HCT116 (cell line): ENCODE results near the gene SNX20. TPM values are rescaled to one million over a fixed set of nuclear protein-coding genes. Genes with fewer than 3 reads are reported as not detected.

Experiments used
- ATAC-seq: fragments of 200-7000 bp; cut with Tn5 transposase; 2 replicates; pipeline ENCODE4 v1.9.1; 2020; ENCODE audit warnings: mild to moderate bottlenecking, moderate library complexity
- BruUV-seq: library from RNA; stranded (reverse); fragments of 400-500 nt; replicated peaks from 2 replicates; lab custom pipeline; 2021; lab: Mats Ljungman, UMichigan
- CTCF ChIA-PET: fragments of 300-600 bp; sonication (Branson Sonifier 250); formaldehyde crosslinking; loops from one replicate; lab custom pipeline; 2021; ENCODE audit warnings: antibody characterized with exemption; lab: Charles Lee
- POLR2A ChIA-PET: fragments of 300-600, 350-600 bp; sonication (Branson Sonifier 250); formaldehyde crosslinking; loops from one replicate; lab custom pipeline; 2021; ENCODE audit warnings: antibody characterized with exemption; lab: Charles Lee
- RAD21 ChIA-PET, 2 experiments: fragments of 300-600 bp; sonication (Branson Sonifier 250); formaldehyde crosslinking; loops; one replicate each; lab custom pipeline; 2023; ENCODE audit warnings: low total read pairs in 2 of 2; ENCODE audit not compliant: uncharacterized antibody in 2 of 2, unreplicated experiment in 2 of 2, low non-redundant PET in 1 of 2; lab: Charles Lee
- DNase-seq: peaks from one replicate; pipeline ENCODE4 v3.0.0-alpha.2; 2010; ENCODE audit warnings: low read depth, low spot score
- H2AFZ ChIP-seq: fragments of 200-600 bp; shearing (Covaris generic), sonication (generic); 2 replicates; pipeline ENCODE4 v1.6.1; 2017; ENCODE audit warnings: low read depth, mixed run types, mixed read lengths, antibody characterized with exemption, low read length; ENCODE audit not compliant: poor library complexity, severe bottlenecking
- H3K27ac ChIP-seq: 2 replicates; pipeline ENCODE4 v1.5.1; 2012; ENCODE audit warnings: low read depth, low read length
- H3K27me3 ChIP-seq: fragments of 200-600 bp; sonication (generic); 2 replicates; pipeline ENCODE4 v1.6.1; 2016; ENCODE audit warnings: mixed run types, low read length, mixed read lengths; ENCODE audit not compliant: insufficient read depth
- H3K36me3 ChIP-seq, 2 experiments: fragments of 200-500 bp in 1 of 2; fragments of 200-600 bp in 1 of 2; sonication (Bioruptor generic) in 1 of 2; sonication (generic) in 1 of 2; 2 replicates each; pipeline versions ENCODE4 v1.5.1 to v1.6.1; 2014 to 2016; ENCODE audit warnings: low read length in 2 of 2, inconsistent platforms in 1 of 2, mixed read lengths in 1 of 2, mixed run types in 1 of 2; ENCODE audit not compliant: insufficient read depth in 2 of 2, control insufficient read depth in 1 of 2
- H3K4me1 ChIP-seq, 2 experiments: fragments of 200-600 bp in 1 of 2; sonication (generic) in 1 of 2; 2 replicates each; pipeline versions ENCODE4 v1.5.1 to v1.6.1; 2012 to 2017; ENCODE audit warnings: low read length in 2 of 2, inconsistent platforms in 1 of 2, mild to moderate bottlenecking in 1 of 2, mixed read lengths in 1 of 2, mixed run types in 1 of 2, moderate library complexity in 1 of 2; ENCODE audit not compliant: insufficient read depth in 2 of 2, control insufficient read depth in 1 of 2
- H3K4me2 ChIP-seq: fragments of 200-600 bp; sonication (generic); 2 replicates; pipeline ENCODE4 v1.6.1; 2017; ENCODE audit warnings: mixed run types, low read length, mixed read lengths
- H3K4me3 ChIP-seq, 2 experiments: fragments of 200-600 bp in 1 of 2; sonication (generic) in 1 of 2; replicated peaks in 1 of 2; 2 replicates each; pipeline ENCODE4 v1.5.1; 2011 to 2016; ENCODE audit warnings: low read length in 2 of 2, control low read depth in 1 of 2, low read depth in 1 of 2, mild to moderate bottlenecking in 1 of 2, mixed read lengths in 1 of 2, mixed run types in 1 of 2
- H3K79me2 ChIP-seq: fragments of 200-600 bp; sonication (generic); 2 replicates; pipeline ENCODE4 v1.6.1; 2017; ENCODE audit warnings: mild to moderate bottlenecking, mixed run types, low read length, moderate library complexity, mixed read lengths; ENCODE audit not compliant: insufficient read depth
- H3K9ac ChIP-seq: fragments of 200-600 bp; sonication (generic); 2 replicates; pipeline ENCODE4 v1.6.1; 2016; ENCODE audit warnings: low read length, mixed read lengths
- H3K9me2 ChIP-seq: fragments of 200-600 bp; sonication (generic), shearing (Covaris generic); 2 replicates; pipeline ENCODE4 v1.6.1; 2017; ENCODE audit warnings: mixed run types, mild to moderate bottlenecking, moderate library complexity; ENCODE audit not compliant: insufficient read depth
- H3K9me3 ChIP-seq, 2 experiments: fragments of 200-500 bp in 1 of 2; fragments of 200-600 bp in 1 of 2; sonication (Bioruptor generic) in 1 of 2; sonication (generic) in 1 of 2; 2 replicates each; pipeline ENCODE4 v1.6.1; 2014 to 2017; ENCODE audit warnings: low read length in 2 of 2, mixed read lengths in 2 of 2, inconsistent platforms in 1 of 2, low read depth in 1 of 2, mild to moderate bottlenecking in 1 of 2, mixed run types in 1 of 2, moderate library complexity in 1 of 2; ENCODE audit not compliant: control insufficient read depth in 1 of 2, insufficient read depth in 1 of 2
- H4K20me1 ChIP-seq: fragments of 200-600 bp; sonication (generic), shearing (Covaris generic); 2 replicates; pipeline ENCODE4 v1.6.1; 2017; ENCODE audit warnings: mixed run types, mild to moderate bottlenecking, moderate library complexity; ENCODE audit not compliant: insufficient read depth
- CBX3 ChIP-seq: IDR thresholded peaks from 2 replicates; pipeline ENCODE4 v1.6.1; 2012; ENCODE audit warnings: low read depth
- CEBPB ChIP-seq: IDR thresholded peaks from 2 replicates; pipeline ENCODE4 v1.6.1; 2012; ENCODE audit warnings: low read depth
- EGR1 ChIP-seq: IDR thresholded peaks from 2 replicates; pipeline ENCODE4 v1.6.1; 2012; ENCODE audit warnings: low read depth
- ELF1 ChIP-seq: IDR thresholded peaks from 2 replicates; pipeline ENCODE4 v1.6.1; 2012; ENCODE audit warnings: low read depth, borderline replicate concordance
- EZH2 ChIP-seq: fragments of 200-600 bp; sonication (generic); IDR thresholded peaks from 2 replicates; pipeline ENCODE4 v1.6.1; 2017; ENCODE audit warnings: antibody characterized with exemption, mixed run types
- EZH2phosphoT487 ChIP-seq: fragments of 200-600 bp; IDR thresholded peaks from 2 replicates; pipeline ENCODE4 v1.6.1; 2018; ENCODE audit warnings: antibody characterized with exemption, borderline replicate concordance
- JUND ChIP-seq: IDR thresholded peaks from 2 replicates; pipeline ENCODE4 v1.6.1; 2012
- POLR2A ChIP-seq: IDR thresholded peaks from 2 replicates; pipeline ENCODE4 v1.7.0; 2011; ENCODE audit warnings: borderline replicate concordance; ENCODE audit not compliant: insufficient read depth, insufficient read length; ENCODE audit errors: extremely low read depth
- POLR2AphosphoS5 ChIP-seq: IDR thresholded peaks from 2 replicates; pipeline ENCODE4 v1.6.1; 2011; ENCODE audit warnings: mild to moderate bottlenecking, low read depth, low read length, moderate library complexity
- RAD21 ChIP-seq: IDR thresholded peaks from 2 replicates; pipeline ENCODE4 v1.6.1; 2012; ENCODE audit warnings: low read depth, mild to moderate bottlenecking
- SP1 ChIP-seq: IDR thresholded peaks from 2 replicates; pipeline ENCODE4 v1.6.1; 2012; ENCODE audit warnings: low read depth
- YY1 ChIP-seq: IDR thresholded peaks from 2 replicates; pipeline ENCODE4 v1.6.1; 2011; ENCODE audit warnings: low read length, low read depth, moderate library complexity, mild to moderate bottlenecking; ENCODE audit not compliant: insufficient replicate concordance; ENCODE audit errors: extremely low read depth
- ZFX ChIP-seq: fragments of 450-650 bp; IDR thresholded peaks from 2 replicates; pipeline ENCODE4 v1.6.1; 2017
- intact Hi-C: fragments of 100-400 bp; cut with micrococcal nuclease; formaldehyde crosslinking; loops from 2 replicates; pipeline ENCODE4 v1.10.0; 2022
- total RNA-seq: library from RNA; stranded (reverse); gene quantifications from one replicate; pipeline ENCODE4 v1.2.1, GENCODE V29; 2021; ENCODE audit not compliant: unreplicated experiment
- TF ChIP-seq, protein P1 (sequence below), 3 experiments: fragments of 200-600 bp in 1 of 3; sonication (generic) in 1 of 3; IDR thresholded peaks in 2 of 3; conservative IDR thresholded peaks in 1 of 3; 2 replicates each; pipeline ENCODE4 v1.5.1; 2012 to 2017; ENCODE audit warnings: low read depth in 2 of 3, low read length in 2 of 3, antibody characterized with exemption in 1 of 3, borderline replicate concordance in 1 of 3, control low read depth in 1 of 3, mild to moderate bottlenecking in 1 of 3, mixed read lengths in 1 of 3, mixed run types in 1 of 3, moderate library complexity in 1 of 3; ENCODE audit not compliant: insufficient read depth in 1 of 3
- TF ChIP-seq, protein P2 (sequence below): IDR thresholded peaks from 2 replicates; pipeline ENCODE4 v1.6.1; 2012; ENCODE audit warnings: low read depth
- TF ChIP-seq, protein P3 (sequence below): IDR thresholded peaks from 2 replicates; pipeline ENCODE4 v1.6.1; 2012
- TF ChIP-seq, protein P4 (sequence below): IDR thresholded peaks from 2 replicates; pipeline ENCODE4 v1.6.1; 2012

Gene SNX20
- total RNA-seq, 1 experiment from 2014 or later = 0.07 TPM

DNA sequence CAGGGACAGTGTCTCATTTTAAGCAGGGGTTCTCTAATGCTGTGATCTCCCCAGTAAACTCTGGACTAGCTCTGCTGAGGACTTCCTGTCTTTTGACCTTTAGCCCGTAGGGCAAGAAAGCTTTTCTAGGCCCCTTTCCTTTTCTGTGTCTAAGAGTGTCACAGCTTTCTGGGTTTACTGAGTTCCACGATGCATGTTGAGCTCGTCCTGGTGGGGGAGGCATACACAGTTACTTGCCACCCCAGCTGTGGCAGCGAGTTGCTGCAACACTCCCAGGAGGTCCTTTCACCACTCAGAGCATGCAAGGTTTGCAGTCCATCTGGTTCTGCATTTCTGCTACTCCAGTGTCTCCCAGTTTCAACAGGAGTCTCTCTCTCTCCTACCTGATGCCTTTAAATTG is 36.0 kb upstream of the SNX20 start:
- no peak overlapping the region for H3K4me2 ChIP-seq
- H3K9ac ChIP-seq = no peak overlapping the region
- no peaks in the 10 kb centered on the region for H3K79me2 ChIP-seq
- CTCF ChIA-PET = no interaction called here
- POLR2A ChIA-PET = no interaction called here
- intact Hi-C loops = no loop called here
- H4K20me1 ChIP-seq = no peaks in the 10 kb centered on the region
- no peak overlapping the region for H2AFZ ChIP-seq
- no peaks in the 10 kb centered on the region for H3K9me2 ChIP-seq
- DNase-seq (no peak), ATAC-seq (no peak)
- TF ChIP-seq RAD21 (no peak), EZH2 (no peak), ELF1 (no peak), POLR2AphosphoS5 (no peak), CEBPB (no peak)
- no peaks in the 10 kb centered on the region for H3K27me3 ChIP-seq
- no peak overlapping the region for H3K27ac ChIP-seq
- BruUV-seq = no TSS peak
- H3K9me3 ChIP-seq = no peaks in the 10 kb centered on the region
- H3K36me3 ChIP-seq = no peaks in the 10 kb centered on the region
- H3K4me3 ChIP-seq = no peak overlapping the region
- H3K4me1 ChIP-seq = peaks cover 2 to 13% of the 10 kb centered on the region in 2 experiments; a peak in 3 of 4 replicates
- RAD21 ChIA-PET = no interaction called here

DNA sequence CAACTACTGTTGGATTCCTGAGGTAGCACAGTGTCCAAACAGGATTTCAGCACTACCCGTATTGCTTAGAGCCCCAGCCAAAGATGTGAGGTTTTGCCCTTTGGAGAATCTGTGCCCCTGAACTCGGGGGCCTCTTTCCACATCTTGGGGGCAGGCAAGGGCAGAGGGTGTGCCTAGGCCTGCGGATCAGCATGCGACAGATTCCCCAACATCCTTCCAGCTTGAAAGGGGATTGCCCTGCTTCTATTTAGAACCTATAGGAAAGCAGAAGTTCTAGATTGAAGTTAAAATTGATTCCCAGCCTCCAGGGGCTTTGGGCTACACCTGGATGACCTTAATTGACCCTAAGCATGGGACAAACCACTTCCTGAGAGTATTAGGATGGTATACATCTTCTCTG is 31.8 kb upstream of the SNX20 start:
- ATAC-seq = no peak
- POLR2A ChIA-PET = no interaction called here
- Histone ChIP-seq H3K79me2 (no peaks in the 10 kb centered on the region), H3K27ac (no peak overlapping the region), H3K9ac (no peak overlapping the region), H3K4me2 (no peak overlapping the region), H3K9me3 (no peaks in the 10 kb centered on the region), H3K4me3 (no peak overlapping the region), H4K20me1 (no peaks in the 10 kb centered on the region), H3K9me2 (no peaks in the 10 kb centered on the region), H3K4me1 (no peaks in the 10 kb centered on the region), H3K36me3 (no peaks in the 10 kb centered on the region), H2AFZ (no peak overlapping the region), H3K27me3 (no peaks in the 10 kb centered on the region)
- CTCF ChIA-PET = no interaction called here
- intact Hi-C loops = no loop called here
- no TSS peak for BruUV-seq
- no peak for DNase-seq
- RAD21 ChIA-PET = no interaction called here
- TF ChIP-seq EZH2phosphoT487 (no peak), ELF1 (no peak), ZFX (no peak), CEBPB (no peak), EZH2 (no peak), YY1 (no peak), EGR1 (no peak), CBX3 (no peak), POLR2A (no peak), SP1 (no peak), JUND (no peak), RAD21 (no peak), POLR2AphosphoS5 (no peak)
- TF ChIP-seq, protein P1, sequence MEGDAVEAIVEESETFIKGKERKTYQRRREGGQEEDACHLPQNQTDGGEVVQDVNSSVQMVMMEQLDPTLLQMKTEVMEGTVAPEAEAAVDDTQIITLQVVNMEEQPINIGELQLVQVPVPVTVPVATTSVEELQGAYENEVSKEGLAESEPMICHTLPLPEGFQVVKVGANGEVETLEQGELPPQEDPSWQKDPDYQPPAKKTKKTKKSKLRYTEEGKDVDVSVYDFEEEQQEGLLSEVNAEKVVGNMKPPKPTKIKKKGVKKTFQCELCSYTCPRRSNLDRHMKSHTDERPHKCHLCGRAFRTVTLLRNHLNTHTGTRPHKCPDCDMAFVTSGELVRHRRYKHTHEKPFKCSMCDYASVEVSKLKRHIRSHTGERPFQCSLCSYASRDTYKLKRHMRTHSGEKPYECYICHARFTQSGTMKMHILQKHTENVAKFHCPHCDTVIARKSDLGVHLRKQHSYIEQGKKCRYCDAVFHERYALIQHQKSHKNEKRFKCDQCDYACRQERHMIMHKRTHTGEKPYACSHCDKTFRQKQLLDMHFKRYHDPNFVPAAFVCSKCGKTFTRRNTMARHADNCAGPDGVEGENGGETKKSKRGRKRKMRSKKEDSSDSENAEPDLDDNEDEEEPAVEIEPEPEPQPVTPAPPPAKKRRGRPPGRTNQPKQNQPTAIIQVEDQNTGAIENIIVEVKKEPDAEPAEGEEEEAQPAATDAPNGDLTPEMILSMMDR (IDR thresholded peaks at IDR 0.05 in 2 of 3, conservative IDR thresholded peaks at IDR 0.05 in 1 of 3; ENCODE audit: borderline replicate concordance in 1 of 3, insufficient read depth in 1 of 3, low read depth in 2 of 3, low read length in 2 of 3) = no peak
- TF ChIP-seq, protein P2, sequence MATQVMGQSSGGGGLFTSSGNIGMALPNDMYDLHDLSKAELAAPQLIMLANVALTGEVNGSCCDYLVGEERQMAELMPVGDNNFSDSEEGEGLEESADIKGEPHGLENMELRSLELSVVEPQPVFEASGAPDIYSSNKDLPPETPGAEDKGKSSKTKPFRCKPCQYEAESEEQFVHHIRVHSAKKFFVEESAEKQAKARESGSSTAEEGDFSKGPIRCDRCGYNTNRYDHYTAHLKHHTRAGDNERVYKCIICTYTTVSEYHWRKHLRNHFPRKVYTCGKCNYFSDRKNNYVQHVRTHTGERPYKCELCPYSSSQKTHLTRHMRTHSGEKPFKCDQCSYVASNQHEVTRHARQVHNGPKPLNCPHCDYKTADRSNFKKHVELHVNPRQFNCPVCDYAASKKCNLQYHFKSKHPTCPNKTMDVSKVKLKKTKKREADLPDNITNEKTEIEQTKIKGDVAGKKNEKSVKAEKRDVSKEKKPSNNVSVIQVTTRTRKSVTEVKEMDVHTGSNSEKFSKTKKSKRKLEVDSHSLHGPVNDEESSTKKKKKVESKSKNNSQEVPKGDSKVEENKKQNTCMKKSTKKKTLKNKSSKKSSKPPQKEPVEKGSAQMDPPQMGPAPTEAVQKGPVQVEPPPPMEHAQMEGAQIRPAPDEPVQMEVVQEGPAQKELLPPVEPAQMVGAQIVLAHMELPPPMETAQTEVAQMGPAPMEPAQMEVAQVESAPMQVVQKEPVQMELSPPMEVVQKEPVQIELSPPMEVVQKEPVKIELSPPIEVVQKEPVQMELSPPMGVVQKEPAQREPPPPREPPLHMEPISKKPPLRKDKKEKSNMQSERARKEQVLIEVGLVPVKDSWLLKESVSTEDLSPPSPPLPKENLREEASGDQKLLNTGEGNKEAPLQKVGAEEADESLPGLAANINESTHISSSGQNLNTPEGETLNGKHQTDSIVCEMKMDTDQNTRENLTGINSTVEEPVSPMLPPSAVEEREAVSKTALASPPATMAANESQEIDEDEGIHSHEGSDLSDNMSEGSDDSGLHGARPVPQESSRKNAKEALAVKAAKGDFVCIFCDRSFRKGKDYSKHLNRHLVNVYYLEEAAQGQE = no peak
- TF ChIP-seq, protein P3, sequence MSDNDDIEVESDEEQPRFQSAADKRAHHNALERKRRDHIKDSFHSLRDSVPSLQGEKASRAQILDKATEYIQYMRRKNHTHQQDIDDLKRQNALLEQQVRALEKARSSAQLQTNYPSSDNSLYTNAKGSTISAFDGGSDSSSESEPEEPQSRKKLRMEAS = no peak
- TF ChIP-seq, protein P4, sequence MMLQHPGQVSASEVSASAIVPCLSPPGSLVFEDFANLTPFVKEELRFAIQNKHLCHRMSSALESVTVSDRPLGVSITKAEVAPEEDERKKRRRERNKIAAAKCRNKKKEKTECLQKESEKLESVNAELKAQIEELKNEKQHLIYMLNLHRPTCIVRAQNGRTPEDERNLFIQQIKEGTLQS = no peak
